B cell (primary cell): Measurements from ENCODE around the gene BCAR1.

ENCODE experiments used
- CTCF ChIP-seq: fragments of 200-600 bp; IDR thresholded peaks from one replicate; pipeline ENCODE4 v1.8.0; 2022; ENCODE audit warnings: antibody characterized with exemption, mild to moderate bottlenecking
- EZH2 ChIP-seq: IDR thresholded peaks from 2 replicates; pipeline ENCODE4 v1.6.1; 2012; ENCODE audit warnings: borderline replicate concordance, low read depth, mild to moderate bottlenecking, moderate library complexity, low read length; ENCODE audit not compliant: insufficient read depth, poor library complexity, severe bottlenecking

GRCh38 chr16:75208242-75208825 is 43.1 kb downstream of the BCAR1 start:
- TF ChIP-seq CTCF (no peak), EZH2 (no peak)
